ENCODE data around the gene ADCY2.

The ADCY2 gene

GRCh38 chr5:7875151-7875550 is 479.2 kb downstream of the ADCY2 start:
- no peak overlapping the region for H3K4me3 ChIP-seq (ENCODE audit: low read length)
- H3K27me3 ChIP-seq (ENCODE audit: control insufficient read depth, low read length) = no peaks in the 10 kb centered on the region
- no peaks in the 10 kb centered on the region for H3F3A ChIP-seq (ENCODE audit: control insufficient read depth, insufficient read depth)
- H3K79me2 ChIP-seq (ENCODE audit: control insufficient read depth, low read length) = peaks cover 93% of the 10 kb centered on the region
- H3K4me1 ChIP-seq (ENCODE audit: control insufficient read depth, low read length) = peaks cover 30% of the 10 kb centered on the region
- H3K4me2 ChIP-seq (ENCODE audit: low read length) = no peak overlapping the region
- no peaks in the 10 kb centered on the region for H3K9me3 ChIP-seq (ENCODE audit: control insufficient read depth, insufficient read depth, low read length)
- peaks cover 97% of the 10 kb centered on the region for H3K36me3 ChIP-seq (ENCODE audit: control insufficient read depth, low read length)
- H3K27ac ChIP-seq (ENCODE audit: low read depth, low read length) = no peak overlapping the region
- no peaks in the 10 kb centered on the region for H3K9me2 ChIP-seq (replicated peaks; ENCODE audit: control insufficient read depth, low read length)
- TF ChIP-seq CTCF (IDR thresholded peaks at IDR 0.05; ENCODE audit: low read depth, low read length, poor library complexity, severe bottlenecking) (no peak), EZH2phosphoT487 (IDR thresholded peaks at IDR 0.05; ENCODE audit: borderline replicate concordance, low read length) (no peak)
- H4K20me1 ChIP-seq (ENCODE audit: control insufficient read depth, insufficient read depth, low read depth, low read length) = peaks cover 21% of the 10 kb centered on the region

- Histone ChIP-seq H3F3A (ENCODE audit: control insufficient read depth, insufficient read depth) (no peaks in the 10 kb centered on the region), H3K4me2 (ENCODE audit: low read length) (no peak overlapping the region), H3K4me1 (ENCODE audit: control insufficient read depth, low read length) (peaks cover 12% of the 10 kb centered on the region), H3K79me2 (ENCODE audit: control insufficient read depth, low read length) (peaks cover 90% of the 10 kb centered on the region), H3K9me2 (replicated peaks; ENCODE audit: control insufficient read depth, low read length) (no peaks in the 10 kb centered on the region), H3K4me3 (ENCODE audit: low read length) (no peak overlapping the region), H4K20me1 (ENCODE audit: control insufficient read depth, insufficient read depth, low read depth, low read length) (peaks cover 9% of the 10 kb centered on the region), H3K27me3 (ENCODE audit: control insufficient read depth, low read length) (no peaks in the 10 kb centered on the region), H3K27ac (ENCODE audit: low read depth, low read length) (no peak overlapping the region), H3K36me3 (ENCODE audit: control insufficient read depth, low read length) (peaks cover 99% of the 10 kb centered on the region), H3K9me3 (ENCODE audit: control insufficient read depth, insufficient read depth, low read length) (no peaks in the 10 kb centered on the region)
- no peak for TF ChIP-seq EZH2phosphoT487 (IDR thresholded peaks at IDR 0.05; ENCODE audit: borderline replicate concordance, low read length)
- TF ChIP-seq CTCF (IDR thresholded peaks at IDR 0.05; ENCODE audit: low read depth, low read length, poor library complexity, severe bottlenecking) = no peak
Observed at GRCh38 chr5:7876867-7877266, 480.9 kb downstream of the ADCY2 start.

- Histone ChIP-seq H3K27ac (ENCODE audit: low read depth, low read length) (no peak overlapping the region), H3K27me3 (ENCODE audit: control insufficient read depth, low read length) (no peaks in the 10 kb centered on the region), H3K9me2 (replicated peaks; ENCODE audit: control insufficient read depth, low read length) (no peaks in the 10 kb centered on the region), H3K4me2 (ENCODE audit: low read length) (no peak overlapping the region), H3K79me2 (ENCODE audit: control insufficient read depth, low read length) (peaks cover 85% of the 10 kb centered on the region), H3K4me3 (ENCODE audit: low read length) (no peak overlapping the region), H3K4me1 (ENCODE audit: control insufficient read depth, low read length) (peaks cover 3% of the 10 kb centered on the region), H3K9me3 (ENCODE audit: control insufficient read depth, insufficient read depth, low read length) (no peaks in the 10 kb centered on the region), H3F3A (ENCODE audit: control insufficient read depth, insufficient read depth) (no peaks in the 10 kb centered on the region), H4K20me1 (ENCODE audit: control insufficient read depth, insufficient read depth, low read depth, low read length) (peaks cover 8% of the 10 kb centered on the region), H3K36me3 (ENCODE audit: control insufficient read depth, low read length) (peaks cover 99% of the 10 kb centered on the region)
- TF ChIP-seq EZH2phosphoT487 (IDR thresholded peaks at IDR 0.05; ENCODE audit: borderline replicate concordance, low read length) = no peak
- no peak for TF ChIP-seq CTCF (IDR thresholded peaks at IDR 0.05; ENCODE audit: low read depth, low read length, poor library complexity, severe bottlenecking)
Observed at GRCh38 chr5:7877851-7878250, 481.9 kb downstream of the ADCY2 start.

Measured in DOHH2 (cell line).